Activated naive CD4-positive, alpha-beta T cell (primary cell): Measurements from ENCODE around the gene SLC35C1.

Experiments used
- DNase-seq, 4 experiments: peaks; one replicate each; lab custom pipeline; 2025; lab: John Stamatoyannopoulos, UW

SLC35C1 gene

GRCh38 chr11:45804761-45805304 lies at the start of gene SLC35C1:
Gene SLC35C1, plus strand, starts transcription at chr11:45805149. Its CDS starts 653 bp downstream, at chr11:45805802.
- DNase-seq, result peak; percentile 85 to 97 (median 88)

DNA sequence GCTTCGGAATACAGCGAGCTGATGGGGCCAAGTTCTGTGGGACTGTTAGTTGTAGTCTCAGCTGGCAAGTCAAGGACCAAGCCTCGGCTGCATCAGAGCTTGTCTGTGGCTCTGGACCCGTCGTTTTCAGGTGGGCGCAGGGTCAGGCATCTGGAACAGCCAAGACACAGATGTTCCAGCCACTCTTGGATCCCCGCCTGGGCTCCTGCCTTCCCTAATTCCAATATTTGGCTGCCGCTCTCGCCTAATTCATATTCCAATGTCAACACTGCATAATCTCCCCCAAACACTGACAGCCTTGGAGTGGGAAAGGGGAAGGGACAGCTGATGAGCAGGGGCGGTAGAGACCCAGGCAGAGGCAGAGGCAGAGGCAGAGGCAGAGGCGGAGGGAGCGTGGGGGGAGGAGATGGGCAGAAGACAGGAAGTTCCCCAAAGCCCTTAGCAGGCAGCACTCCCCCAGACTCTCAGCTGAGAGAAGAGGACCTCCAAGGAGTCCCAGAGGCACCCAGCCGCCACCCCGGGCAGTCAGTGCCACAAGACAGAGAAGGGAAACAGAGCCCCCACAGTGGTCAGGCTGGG lies 49.6 kb upstream of the SLC35C1 start:
- no peak for DNase-seq

GRCh38 chr11:45756384-45757010 lies 48.5 kb upstream of the SLC35C1 start:
- no peak for DNase-seq

GRCh38 chr11:45757672-45758071 lies 47.3 kb upstream of the SLC35C1 start:
- DNase-seq, result no peak

GRCh38 chr11:45761659-45762058 lies 43.3 kb upstream of the SLC35C1 start:
- DNase-seq, result no peak

- no peak for DNase-seq
Observed at GRCh38 chr11:45765107-45765668, 39.8 kb upstream of the SLC35C1 start.

GRCh38 chr11:45765836-45766235 lies 39.1 kb upstream of the SLC35C1 start:
- DNase-seq, result no peak

DNA sequence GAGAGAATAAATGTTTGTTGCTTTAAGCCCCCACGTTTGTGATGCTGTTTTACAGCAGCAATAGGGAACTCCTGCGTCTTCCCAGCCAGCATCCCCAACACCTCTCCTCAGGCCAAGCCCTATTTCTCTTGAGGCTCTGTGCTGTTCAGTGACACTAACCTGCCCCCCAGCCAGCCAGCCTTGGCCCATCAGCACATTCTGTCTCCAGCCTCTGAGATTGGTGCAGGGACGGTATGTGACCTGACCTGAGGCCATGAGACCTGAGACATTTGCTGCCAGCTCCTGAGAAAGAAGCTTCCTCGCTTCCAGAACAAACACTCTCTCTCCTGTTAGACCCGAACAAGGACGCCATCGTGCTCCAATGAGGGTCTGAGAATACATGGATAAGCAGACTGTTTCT lies 38.5 kb upstream of the SLC35C1 start:
- no peak for DNase-seq

- DNase-seq, result no peak
Observed at GRCh38 chr11:45768486-45768885, 36.5 kb upstream of the SLC35C1 start.

DNA sequence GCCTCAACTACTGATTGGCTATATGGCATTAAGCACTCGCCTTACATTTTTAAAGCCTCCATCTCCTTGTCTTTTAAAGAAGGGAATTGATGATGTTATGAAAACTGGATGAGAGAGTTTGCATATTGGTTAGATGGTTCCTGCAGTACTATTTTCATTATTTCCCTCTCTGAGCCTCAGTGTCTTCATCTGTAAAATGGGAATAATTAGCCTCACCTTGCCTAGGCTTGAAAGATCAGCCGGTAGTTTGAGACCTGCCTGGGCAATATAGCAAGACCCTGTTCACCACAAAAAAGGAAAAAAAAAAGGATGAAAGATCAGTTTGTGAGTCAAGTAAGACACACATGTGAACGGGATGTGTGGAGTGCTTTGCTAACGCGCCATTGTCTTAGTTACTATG lies 35.0 kb upstream of the SLC35C1 start:
- DNase-seq, result no peak

DNA sequence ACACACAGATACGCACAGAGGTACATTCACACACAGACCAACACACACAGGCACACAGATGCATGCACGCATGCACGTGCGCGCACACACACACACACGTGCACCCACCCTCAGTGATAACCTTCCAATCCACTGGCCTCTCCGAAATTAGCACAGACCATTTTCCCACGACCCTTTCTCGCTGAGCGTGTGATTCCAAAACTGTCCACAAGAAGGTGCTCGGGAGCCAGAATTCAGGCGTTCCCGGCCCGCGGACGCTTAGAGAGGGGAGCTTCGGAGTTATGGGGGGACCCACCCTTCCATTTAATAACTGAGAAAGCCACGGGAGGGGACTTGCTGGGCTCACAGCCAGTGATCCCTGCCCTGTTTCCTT lies 33.8 kb upstream of the SLC35C1 start:
- DNase-seq, result peak; percentile 28 to 63 (median 42)

- peak; percentile 49 to 74 (median 57) for DNase-seq
Observed at GRCh38 chr11:45771566-45772448, 33.1 kb upstream of the SLC35C1 start.

DNA sequence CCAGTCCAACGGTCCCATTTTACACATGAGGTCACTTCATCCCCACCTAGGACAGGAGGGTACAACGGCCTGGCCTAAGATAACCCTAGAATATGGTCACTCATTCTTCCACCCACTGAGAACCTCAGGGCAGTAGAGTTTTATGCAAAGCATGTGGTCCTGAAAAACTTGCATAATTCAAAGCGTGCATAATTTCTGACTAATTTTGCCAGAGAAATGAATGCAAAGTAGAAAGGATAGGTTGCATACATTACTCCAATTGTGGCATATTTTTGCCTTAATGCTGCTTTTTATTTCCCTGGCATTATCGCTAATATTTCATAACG lies 32.5 kb upstream of the SLC35C1 start:
- DNase-seq, result no peak

DNA sequence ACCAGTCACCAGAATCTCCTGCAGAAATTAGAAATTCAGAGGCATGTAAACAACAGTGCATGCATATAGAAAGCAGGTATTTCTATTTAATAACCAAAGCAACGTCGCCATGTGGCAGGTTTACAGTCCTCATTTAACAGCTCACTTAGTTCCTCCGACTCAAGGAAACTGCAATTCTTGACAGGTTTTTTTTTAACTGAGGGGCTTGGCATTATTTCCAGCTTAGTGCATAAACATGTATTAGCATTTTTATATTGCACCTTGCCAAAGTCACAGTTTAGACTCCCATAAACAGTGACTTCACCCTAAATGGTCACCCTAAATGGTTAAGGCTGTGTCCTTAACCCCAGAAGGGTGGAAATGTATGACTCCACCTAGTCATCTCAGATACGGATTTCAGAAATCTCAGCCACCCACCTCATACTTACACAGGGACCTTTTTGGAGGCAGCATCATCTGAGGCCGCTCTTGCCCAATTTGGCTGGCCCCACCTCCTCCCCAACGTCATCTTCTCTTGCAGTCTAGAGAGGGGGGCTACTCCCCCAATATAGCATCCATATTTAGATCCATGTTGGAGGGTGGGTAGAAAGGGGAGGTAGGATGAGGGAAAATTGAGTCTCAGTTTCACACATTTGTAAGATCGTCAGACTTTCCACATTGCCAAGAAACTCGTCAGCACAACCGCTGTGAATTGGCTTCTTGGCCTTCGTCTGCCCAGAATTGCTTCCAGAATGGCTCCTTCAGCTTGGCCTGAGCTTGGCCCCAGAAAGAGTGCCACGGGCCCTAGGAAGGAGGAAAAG lies 31.8 kb upstream of the SLC35C1 start:
- no peak for DNase-seq

DNA sequence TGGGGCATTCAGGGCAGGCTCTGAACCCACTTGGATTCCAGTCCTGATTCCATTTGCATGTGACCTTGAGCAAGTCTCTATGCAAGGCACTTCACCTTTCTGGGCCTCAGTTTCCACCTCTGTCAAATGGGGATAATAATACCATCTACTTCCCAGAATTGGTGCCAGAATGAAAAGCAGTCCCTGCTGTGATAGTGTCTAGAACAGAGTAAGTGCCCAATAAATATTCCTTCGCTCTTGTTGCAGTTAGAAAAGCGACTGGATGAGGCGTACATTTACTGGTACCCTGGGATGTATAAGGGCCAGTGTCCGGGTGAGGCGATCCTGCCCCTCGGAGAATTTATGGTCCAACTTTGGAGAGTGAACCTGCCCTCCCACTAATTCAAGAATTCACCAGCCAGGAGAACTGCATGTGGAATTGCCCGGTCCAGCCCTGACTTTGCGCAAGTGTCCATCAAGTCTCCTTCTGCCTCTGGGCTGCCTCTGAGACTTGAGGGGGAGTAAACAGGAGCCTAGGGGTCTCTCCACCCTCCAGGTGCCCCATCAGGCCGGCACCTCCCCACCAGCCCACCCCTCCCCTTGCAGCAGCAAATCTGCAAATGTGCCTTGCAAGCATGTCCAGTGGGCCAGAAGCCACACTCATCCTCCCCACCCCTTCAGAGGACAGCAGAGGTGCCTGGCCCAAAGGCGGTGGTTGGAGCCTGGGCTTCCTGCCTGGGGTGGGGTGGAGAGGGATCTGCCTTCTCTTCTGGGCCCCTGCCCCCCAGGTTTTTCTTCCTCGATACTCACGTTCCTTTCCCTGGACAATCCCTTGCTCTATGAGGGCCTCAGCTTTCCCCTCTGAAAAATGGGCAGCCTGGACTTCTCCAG lies 30.9 kb upstream of the SLC35C1 start:
- no peak for DNase-seq

- DNase-seq, result no peak
Observed at GRCh38 chr11:45774786-45775185, 30.2 kb upstream of the SLC35C1 start.

DNA sequence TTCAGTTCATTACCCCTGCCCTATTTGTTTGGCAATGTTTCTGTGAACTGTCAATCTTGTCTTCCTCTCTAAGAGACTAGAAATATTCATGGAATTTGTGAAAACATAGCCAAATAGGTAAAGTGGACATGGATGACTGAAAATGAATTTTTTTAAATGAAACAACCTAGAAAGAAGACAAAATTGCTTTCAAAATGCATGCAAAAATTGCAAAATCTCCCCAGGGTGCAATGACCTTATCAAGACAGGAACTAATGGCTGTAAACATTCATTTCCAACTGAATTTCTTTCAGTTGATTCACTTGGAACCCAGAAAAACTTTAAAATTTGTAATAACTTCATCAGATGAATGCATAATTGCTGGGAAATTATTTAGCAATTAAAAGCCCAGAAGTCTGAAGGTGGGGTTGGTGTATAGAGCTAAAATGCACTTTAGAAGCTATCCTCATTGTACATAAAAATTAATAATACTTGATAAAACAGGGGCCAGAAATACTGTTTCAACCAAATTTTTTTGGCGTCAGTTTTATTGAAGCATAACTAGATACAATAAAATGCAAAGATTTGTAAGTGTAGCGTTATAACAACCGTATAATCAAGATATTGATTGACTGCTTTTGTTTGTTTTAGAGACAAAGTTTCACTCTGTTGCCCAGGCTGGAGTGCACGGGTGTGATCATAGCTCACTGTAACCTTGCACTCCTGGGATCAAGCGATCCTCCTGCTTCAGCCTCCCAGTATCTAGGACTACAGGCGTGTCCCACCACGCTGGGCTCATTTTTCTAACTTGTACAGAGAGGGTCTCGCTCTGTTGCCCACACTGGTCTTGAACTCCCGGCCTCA lies 27.6 kb upstream of the SLC35C1 start:
- no peak for DNase-seq

- no peak for DNase-seq
Observed at GRCh38 chr11:45778341-45778740, 26.6 kb upstream of the SLC35C1 start.

DNA sequence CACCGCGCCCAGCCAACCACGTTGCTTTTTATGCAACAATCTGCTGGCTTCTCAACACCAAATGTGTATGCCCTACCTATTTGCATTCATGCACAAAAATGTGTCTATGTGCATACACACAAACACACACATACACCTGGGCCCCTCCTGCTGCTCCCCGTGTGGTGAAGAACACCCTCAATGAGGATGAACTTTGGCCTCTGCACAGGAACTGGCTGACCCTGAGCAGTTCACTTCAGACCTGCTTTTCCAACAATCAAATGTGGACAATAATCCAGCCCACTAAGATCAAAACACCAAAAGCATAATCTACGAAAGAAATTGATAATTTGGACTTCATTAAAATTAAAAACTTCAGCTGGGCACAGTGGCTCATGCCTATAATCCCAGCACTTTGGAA lies 25.3 kb upstream of the SLC35C1 start:
- no peak for DNase-seq

DNA sequence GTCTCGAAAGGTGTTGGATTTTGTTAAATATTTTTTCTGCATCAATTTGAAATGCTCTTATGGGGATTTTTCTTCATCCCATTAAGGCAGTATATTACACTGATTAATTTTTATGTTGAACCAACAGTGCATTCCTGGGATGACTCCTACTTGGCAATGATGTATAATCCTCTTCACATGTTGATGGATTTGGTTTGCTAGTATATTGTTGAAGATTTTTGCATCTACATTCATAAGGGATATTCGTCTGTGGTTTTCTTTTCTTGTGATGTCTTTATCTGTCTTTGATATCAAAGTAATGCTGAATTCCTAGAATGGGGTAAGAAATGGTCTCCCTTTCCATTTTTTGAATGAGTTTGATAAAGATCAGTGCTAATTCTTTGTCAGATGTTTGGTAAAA lies 18.7 kb upstream of the SLC35C1 start:
- no peak for DNase-seq
